BLaER1 treated with 17β-estradiol and CSF1 and Interleukin-3, amounts not matched to agents 10 nM and 100 nM (cell line): Measurements from ENCODE around the gene OTOP2.

ENCODE experiments used
- H3K27ac ChIP-seq, 11 experiments: shearing (Covaris generic); formaldehyde crosslinking; 2 replicates each; pipeline ENCODE4 v1.8.1; 2022
- H3K27me3 ChIP-seq, 11 experiments: shearing (Covaris generic); formaldehyde crosslinking; 2 replicates each; pipeline ENCODE4 v1.8.1; 2022
- H3K36me3 ChIP-seq, 11 experiments: shearing (Covaris generic); formaldehyde crosslinking; 2 replicates each; pipeline ENCODE4 v1.8.1; 2022
- H3K4me1 ChIP-seq, 10 experiments: shearing (Covaris generic); formaldehyde crosslinking; 2 replicates each; pipeline ENCODE4 v1.8.1; 2022
- H3K4me2 ChIP-seq, 11 experiments: shearing (Covaris generic); formaldehyde crosslinking; 2 replicates each; pipeline ENCODE4 v1.8.1; 2022
- H3K4me3 ChIP-seq, 10 experiments: shearing (Covaris generic); formaldehyde crosslinking; 2 replicates each; pipeline ENCODE4 v1.8.1; 2022
- H3K9ac ChIP-seq, 11 experiments: shearing (Covaris generic); formaldehyde crosslinking; 2 replicates each; pipeline ENCODE4 v1.8.1; 2022
- H3K9me3 ChIP-seq, 11 experiments: shearing (Covaris generic); formaldehyde crosslinking; replicated peaks in 1 of 11; 2 replicates each; pipeline ENCODE4 v1.8.1; 2022
- H4K20me1 ChIP-seq, 11 experiments: shearing (Covaris generic); formaldehyde crosslinking; 2 replicates each; pipeline ENCODE4 v1.8.1; 2022
- Cebpa-rat ChIP-seq, 11 experiments: shearing (Covaris generic); IDR thresholded peaks; 2 replicates each; pipeline ENCODE4 v1.8.1; 2022

Gene OTOP2

GRCh38 chr17:74916136-74916850, 7.8 kb upstream of the OTOP2 start:
- Histone ChIP-seq H4K20me1 (peaks cover 0 to 15% (median 0%) of the 10 kb centered on the region in 11 experiments; a peak in 8 of 22 replicates), H3K9me3 (peaks cover 0 to 13% (median 6%) of the 10 kb centered on the region in 11 experiments; a peak in 10 of 22 replicates), H3K36me3 (no peaks in the 10 kb centered on the region), H3K4me2 (no peak overlapping the region), H3K27me3 (peaks cover 18 to 30% (median 25%) of the 10 kb centered on the region in 11 experiments), H3K4me1 (peaks cover 0 to 20% (median 10%) of the 10 kb centered on the region in 10 experiments; a peak in 13 of 20 replicates), H3K27ac (no peak overlapping the region), H3K9ac (no peak overlapping the region), H3K4me3 (no peak overlapping the region)
- TF ChIP-seq Cebpa-rat (IDR thresholded peaks at IDR 0.05), result no peak

- peaks cover 0 to 20% (median 4%) of the 10 kb centered on the region in 11 experiments; a peak in 8 of 22 replicates for H4K20me1 ChIP-seq
- peaks cover 0 to 13% (median 6%) of the 10 kb centered on the region in 11 experiments; a peak in 10 of 22 replicates for H3K9me3 ChIP-seq
- peak overlapping the region in 1 of 11 experiments; percentile 25; a peak in 1 of 22 replicates for H3K9ac ChIP-seq
- H3K4me3 ChIP-seq, result no peak overlapping the region
- TF ChIP-seq Cebpa-rat (IDR thresholded peaks at IDR 0.05), result no peak
- peaks cover 23 to 35% (median 30%) of the 10 kb centered on the region in 11 experiments for H3K27me3 ChIP-seq
- H3K4me2 ChIP-seq, result peak overlapping the region in 4 of 11 experiments; percentile 43 to 81 (median 74); a peak in 4 of 22 replicates
- no peaks in the 10 kb centered on the region for H3K36me3 ChIP-seq
- peaks cover 0 to 20% (median 10%) of the 10 kb centered on the region in 10 experiments; a peak in 13 of 20 replicates for H3K4me1 ChIP-seq
- no peak overlapping the region for H3K27ac ChIP-seq
Observed at GRCh38 chr17:74916851-74917199, 7.2 kb upstream of the OTOP2 start.

- peaks cover 0 to 24% (median 4%) of the 10 kb centered on the region in 11 experiments; a peak in 8 of 22 replicates for H4K20me1 ChIP-seq
- peak overlapping the region in 2 of 11 experiments; percentile 14 to 38; a peak in 3 of 22 replicates for H3K27ac ChIP-seq
- H3K4me3 ChIP-seq, result no peak overlapping the region
- peaks cover 0 to 13% (median 6%) of the 10 kb centered on the region in 11 experiments; a peak in 10 of 22 replicates for H3K9me3 ChIP-seq
- H3K4me1 ChIP-seq, result peaks cover 0 to 20% (median 10%) of the 10 kb centered on the region in 10 experiments; a peak in 13 of 20 replicates
- peak overlapping the region in 5 of 11 experiments; percentile 43 to 81 (median 69); a peak in 11 of 22 replicates for H3K4me2 ChIP-seq
- no peak for TF ChIP-seq Cebpa-rat (IDR thresholded peaks at IDR 0.05)
- H3K36me3 ChIP-seq, result no peaks in the 10 kb centered on the region
- peak overlapping the region in 3 of 11 experiments; percentile 18 to 48 (median 25); a peak in 3 of 22 replicates for H3K9ac ChIP-seq
- peaks cover 29 to 41% (median 36%) of the 10 kb centered on the region in 11 experiments for H3K27me3 ChIP-seq
Observed at GRCh38 chr17:74917430-74917829, 6.6 kb upstream of the OTOP2 start.

GRCh38 chr17:74918906-74919305, 5.2 kb upstream of the OTOP2 start:
- Histone ChIP-seq H3K9me3 (peaks cover 0 to 5% (median 1%) of the 10 kb centered on the region in 11 experiments; a peak in 10 of 22 replicates), H3K27ac (no peak overlapping the region), H3K36me3 (no peaks in the 10 kb centered on the region), H3K4me3 (no peak overlapping the region), H3K27me3 (peaks cover 43 to 56% (median 51%) of the 10 kb centered on the region in 11 experiments), H3K4me2 (no peak overlapping the region; a peak in 1 of 22 replicates), H4K20me1 (peaks cover 0 to 29% (median 5%) of the 10 kb centered on the region in 11 experiments; a peak in 9 of 22 replicates), H3K9ac (no peak overlapping the region), H3K4me1 (peaks cover 0 to 26% (median 13%) of the 10 kb centered on the region in 10 experiments; a peak in 14 of 20 replicates)
- TF ChIP-seq Cebpa-rat (IDR thresholded peaks at IDR 0.05), result no peak

- Histone ChIP-seq H3K9me3 (no peaks in the 10 kb centered on the region), H3K9ac (no peak overlapping the region), H3K36me3 (no peaks in the 10 kb centered on the region), H3K4me3 (no peak overlapping the region), H3K4me1 (peaks cover 0 to 33% (median 16%) of the 10 kb centered on the region in 10 experiments; a peak in 14 of 20 replicates), H3K4me2 (peak overlapping the region in 3 of 11 experiments; percentile 2 to 12 (median 9); a peak in 2 of 22 replicates), H4K20me1 (peaks cover 0 to 37% (median 6%) of the 10 kb centered on the region in 11 experiments; a peak in 9 of 22 replicates), H3K27me3 (peaks cover 51 to 64% (median 58%) of the 10 kb centered on the region in 11 experiments), H3K27ac (no peak overlapping the region)
- no peak for TF ChIP-seq Cebpa-rat (IDR thresholded peaks at IDR 0.05)
Observed at GRCh38 chr17:74919440-74920305, 4.4 kb upstream of the OTOP2 start.

GRCh38 chr17:74920306-74920620, 3.8 kb upstream of the OTOP2 start:
- Histone ChIP-seq H4K20me1 (peaks cover 0 to 43% (median 6%) of the 10 kb centered on the region in 11 experiments; a peak in 9 of 22 replicates), H3K9me3 (no peaks in the 10 kb centered on the region), H3K27me3 (peaks cover 57 to 69% (median 64%) of the 10 kb centered on the region in 11 experiments), H3K36me3 (no peaks in the 10 kb centered on the region), H3K4me2 (no peak overlapping the region), H3K27ac (no peak overlapping the region), H3K4me1 (peaks cover 0 to 31% (median 16%) of the 10 kb centered on the region in 10 experiments; a peak in 13 of 20 replicates), H3K4me3 (no peak overlapping the region), H3K9ac (no peak overlapping the region)
- no peak for TF ChIP-seq Cebpa-rat (IDR thresholded peaks at IDR 0.05)

- Histone ChIP-seq H3K4me1 (peaks cover 0 to 31% (median 16%) of the 10 kb centered on the region in 10 experiments; a peak in 13 of 20 replicates), H3K4me3 (no peak overlapping the region), H3K27ac (no peak overlapping the region), H3K36me3 (no peaks in the 10 kb centered on the region), H3K27me3 (peaks cover 61 to 73% (median 68%) of the 10 kb centered on the region in 11 experiments), H3K9ac (no peak overlapping the region), H3K4me2 (no peak overlapping the region), H3K9me3 (no peaks in the 10 kb centered on the region), H4K20me1 (peaks cover 0 to 43% (median 6%) of the 10 kb centered on the region in 11 experiments; a peak in 9 of 22 replicates)
- TF ChIP-seq Cebpa-rat (IDR thresholded peaks at IDR 0.05), result no peak
Observed at GRCh38 chr17:74920642-74921025, 3.4 kb upstream of the OTOP2 start.

GRCh38 chr17:74921026-74921681, 2.9 kb upstream of the OTOP2 start:
- Histone ChIP-seq H3K4me3 (no peak overlapping the region), H3K9ac (no peak overlapping the region), H3K27ac (no peak overlapping the region), H3K36me3 (no peaks in the 10 kb centered on the region), H3K27me3 (peaks cover 66 to 78% (median 73%) of the 10 kb centered on the region in 11 experiments), H3K4me1 (peaks cover 0 to 31% (median 16%) of the 10 kb centered on the region in 10 experiments; a peak in 13 of 20 replicates), H4K20me1 (peaks cover 0 to 43% (median 6%) of the 10 kb centered on the region in 11 experiments; a peak in 9 of 22 replicates), H3K4me2 (no peak overlapping the region), H3K9me3 (no peaks in the 10 kb centered on the region)
- no peak for TF ChIP-seq Cebpa-rat (IDR thresholded peaks at IDR 0.05)
